HG02678 (cell line): Measurements from ENCODE around the gene CNTROB.
A peak's percentile ranks its signal among the peaks of the same experiment; 100 is the strongest.

ENCODE experiments used
- ATAC-seq: cut with Tn5 transposase; IDR thresholded peaks from one replicate; pipeline ENCODE4 v1.9.1; 2021; ENCODE audit warnings: mild to moderate bottlenecking, moderate library complexity; ENCODE audit not compliant: unreplicated experiment

CNTROB gene

GRCh38 chr17:7984904-7985303, 52.9 kb downstream of the CNTROB start:
- no peak for ATAC-seq

- no peak for ATAC-seq
These were observed 55.3 kb downstream of the CNTROB start for GRCh38 chr17:7987112-7987893.

- ATAC-seq, result no peak
These were observed 56.8 kb downstream of the CNTROB start for GRCh38 chr17:7988750-7989178.

GRCh38 chr17:7989781-7990655, 58.0 kb downstream of the CNTROB start:
- ATAC-seq, result peak; percentile 87

- ATAC-seq, result no peak
These were observed 60.5 kb downstream of the CNTROB start for GRCh38 chr17:7992516-7992915.

- no peak for ATAC-seq
These were observed 60.9 kb downstream of the CNTROB start for GRCh38 chr17:7992924-7993323.

GRCh38 chr17:7993972-7994589, 62.1 kb downstream of the CNTROB start:
- ATAC-seq, result no peak

- ATAC-seq, result no peak
These were observed 63.7 kb downstream of the CNTROB start for GRCh38 chr17:7995724-7996123.

- ATAC-seq, result no peak
These were observed 65.2 kb downstream of the CNTROB start for GRCh38 chr17:7997186-7997585.
